Measurements from ENCODE around the gene MRPL40. TPM values are rescaled to one million over a fixed set of nuclear protein-coding genes. Genes with fewer than 3 reads are reported as not detected.

MRPL40 gene
- total RNA-seq, 2 donors from 2014 or later, result 31.9 to 40.9 TPM

- Histone ChIP-seq H3K9me3 (no peaks in the 10 kb centered on the region), H3K27me3 (no peaks in the 10 kb centered on the region)
- TF ChIP-seq, protein P1, sequence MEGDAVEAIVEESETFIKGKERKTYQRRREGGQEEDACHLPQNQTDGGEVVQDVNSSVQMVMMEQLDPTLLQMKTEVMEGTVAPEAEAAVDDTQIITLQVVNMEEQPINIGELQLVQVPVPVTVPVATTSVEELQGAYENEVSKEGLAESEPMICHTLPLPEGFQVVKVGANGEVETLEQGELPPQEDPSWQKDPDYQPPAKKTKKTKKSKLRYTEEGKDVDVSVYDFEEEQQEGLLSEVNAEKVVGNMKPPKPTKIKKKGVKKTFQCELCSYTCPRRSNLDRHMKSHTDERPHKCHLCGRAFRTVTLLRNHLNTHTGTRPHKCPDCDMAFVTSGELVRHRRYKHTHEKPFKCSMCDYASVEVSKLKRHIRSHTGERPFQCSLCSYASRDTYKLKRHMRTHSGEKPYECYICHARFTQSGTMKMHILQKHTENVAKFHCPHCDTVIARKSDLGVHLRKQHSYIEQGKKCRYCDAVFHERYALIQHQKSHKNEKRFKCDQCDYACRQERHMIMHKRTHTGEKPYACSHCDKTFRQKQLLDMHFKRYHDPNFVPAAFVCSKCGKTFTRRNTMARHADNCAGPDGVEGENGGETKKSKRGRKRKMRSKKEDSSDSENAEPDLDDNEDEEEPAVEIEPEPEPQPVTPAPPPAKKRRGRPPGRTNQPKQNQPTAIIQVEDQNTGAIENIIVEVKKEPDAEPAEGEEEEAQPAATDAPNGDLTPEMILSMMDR (IDR thresholded peaks at IDR 0.05), result no peak
These were observed 32.6 kb downstream of the MRPL40 start for GRCh38 chr22:19464975-19465374.

GRCh38 chr22:19466126-19466716, 33.9 kb downstream of the MRPL40 start:
- Histone ChIP-seq H3K36me3 (peaks cover 74% of the 10 kb centered on the region), H3K4me3 (no peak overlapping the region), H3K27ac (no peak overlapping the region), H3K27me3 (no peaks in the 10 kb centered on the region), H3K4me1 (no peaks in the 10 kb centered on the region), H3K9me3 (no peaks in the 10 kb centered on the region)
- no peak for DNase-seq (ENCODE audit: low spot score)
- TF ChIP-seq, protein P1 (IDR thresholded peaks at IDR 0.05), result no peak

More at GRCh38 chr22:19464975-19465374, 32.6 kb downstream of the MRPL40 start:
- Histone ChIP-seq H3K27ac (no peak overlapping the region), H3K4me3 (no peak overlapping the region), H3K36me3 (peaks cover 61% of the 10 kb centered on the region), H3K4me1 (no peaks in the 10 kb centered on the region)
- no peak for DNase-seq (ENCODE audit: low spot score)

DNA sequence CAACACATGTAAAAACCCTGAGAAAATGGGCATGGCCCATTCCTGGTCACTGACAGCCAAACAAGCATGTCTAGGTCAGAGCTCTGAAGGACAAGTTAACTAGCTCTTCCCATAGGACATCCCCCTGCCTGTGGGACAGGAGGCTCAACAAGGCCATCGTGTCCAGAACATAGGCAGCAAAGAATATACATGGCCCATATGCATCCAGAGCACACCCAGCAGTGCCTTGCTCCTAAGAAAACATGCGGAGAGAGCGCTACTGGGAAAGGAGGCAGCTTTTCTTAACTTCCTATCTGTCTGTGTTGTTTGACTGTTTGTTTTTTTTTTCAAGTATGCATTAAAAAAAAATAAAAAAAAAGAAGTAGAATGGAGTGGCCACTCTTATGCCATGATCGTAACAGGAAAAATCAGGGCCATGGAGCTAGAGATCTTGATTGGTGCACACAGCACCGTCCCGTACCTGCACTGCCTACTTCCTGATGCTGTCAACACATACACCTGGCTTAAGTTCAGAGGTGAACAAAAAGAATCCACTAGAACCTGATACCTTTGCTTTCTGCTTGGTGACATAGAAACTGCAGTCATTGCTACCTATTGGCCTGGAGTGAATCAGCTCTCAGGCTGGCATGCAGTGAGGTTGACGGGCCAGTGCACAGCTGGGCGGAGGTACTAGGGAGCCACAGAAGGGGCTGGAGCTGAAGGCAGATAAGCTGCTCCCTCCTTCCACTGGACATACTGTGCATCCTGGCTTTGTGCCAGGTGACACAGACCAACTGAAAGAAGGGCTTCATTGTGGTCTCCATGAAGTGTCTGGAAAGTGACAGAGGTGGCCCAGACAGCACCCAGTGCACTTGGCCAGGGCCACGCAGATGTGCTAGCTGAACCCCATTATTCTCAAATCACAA, 34.8 kb downstream of the MRPL40 start:
- Histone ChIP-seq H3K27me3 (no peaks in the 10 kb centered on the region), H3K9me3 (no peaks in the 10 kb centered on the region), H3K4me1 (no peaks in the 10 kb centered on the region), H3K4me3 (no peak overlapping the region), H3K27ac (no peak overlapping the region), H3K36me3 (peaks cover 83% of the 10 kb centered on the region)
- TF ChIP-seq, protein P1 (IDR thresholded peaks at IDR 0.05), result no peak
- DNase-seq (ENCODE audit: low spot score), result no peak

- no peaks in the 10 kb centered on the region for H3K4me1 ChIP-seq
- TF ChIP-seq, protein P1 (IDR thresholded peaks at IDR 0.05), result no peak
- no peaks in the 10 kb centered on the region for H3K9me3 ChIP-seq
- DNase-seq (ENCODE audit: low spot score), result no peak
- peaks cover 91% of the 10 kb centered on the region for H3K36me3 ChIP-seq
- H3K27ac ChIP-seq, result no peak overlapping the region
- no peaks in the 10 kb centered on the region for H3K27me3 ChIP-seq
- H3K4me3 ChIP-seq, result no peak overlapping the region
These were observed 35.6 kb downstream of the MRPL40 start for GRCh38 chr22:19467912-19468311.

GRCh38 chr22:19469421-19469820, 37.1 kb downstream of the MRPL40 start:
- no peaks in the 10 kb centered on the region for H3K4me1 ChIP-seq

More at GRCh38 chr22:19469421-19469820, 37.1 kb downstream of the MRPL40 start:
- Histone ChIP-seq H3K4me3 (no peak overlapping the region), H3K27ac (no peak overlapping the region), H3K36me3 (peaks cover 95% of the 10 kb centered on the region), H3K27me3 (no peaks in the 10 kb centered on the region), H3K9me3 (no peaks in the 10 kb centered on the region)
- DNase-seq (ENCODE audit: low spot score), result no peak
- TF ChIP-seq, protein P1 (IDR thresholded peaks at IDR 0.05), result no peak
